SK-N-SH treated with all-trans-retinoic acid at 6 μM for 48 hours (cell line): Measurements from ENCODE around the gene FJX1.

Source experiments
- ATAC-seq: fragments of 200-7000 bp; cut with Tn5 transposase; 3 replicates; pipeline ENCODE4 v1.9.1; 2020; ENCODE audit warnings: mild to moderate bottlenecking, moderate library complexity
- ARNTL ChIP-seq: fragments of 450-650 bp; formaldehyde crosslinking; IDR thresholded peaks from 2 replicates; pipeline ENCODE4 v1.5.0; 2020; ENCODE audit warnings: low read depth, mild to moderate bottlenecking, moderate library complexity, borderline replicate concordance
- BACH2 ChIP-seq: fragments of 250-450 bp; sonication (Bioruptor Pico); IDR thresholded peaks from 2 replicates; pipeline ENCODE4 v1.9.0; 2021; ENCODE audit warnings: mild to moderate bottlenecking, borderline replicate concordance
- CSDC2 ChIP-seq: fragments of 250-450 bp; sonication (Bioruptor Pico); IDR thresholded peaks from 2 replicates; pipeline ENCODE4 v1.5.0; 2020; ENCODE audit warnings: mild to moderate bottlenecking, moderate library complexity
- ESRRG ChIP-seq: fragments of 250-450 bp; sonication (Bioruptor Pico); IDR thresholded peaks from 2 replicates; pipeline ENCODE4 v1.6.1; 2021; ENCODE audit warnings: mild to moderate bottlenecking
- GLIS3 ChIP-seq: fragments of 250-450 bp; sonication (Bioruptor Pico); IDR thresholded peaks from 2 replicates; pipeline ENCODE4 v1.5.0; 2020; ENCODE audit warnings: mild to moderate bottlenecking, moderate library complexity
- ISL1 ChIP-seq: fragments of 250-450 bp; sonication (Bioruptor Pico); IDR thresholded peaks from 2 replicates; pipeline ENCODE4 v2.1.2; 2022; ENCODE audit warnings: mild to moderate bottlenecking, moderate library complexity
- OSR1 ChIP-seq: fragments of 250-450 bp; sonication (Bioruptor Pico); IDR thresholded peaks from 2 replicates; pipeline ENCODE4 v1.8.0; 2022; ENCODE audit warnings: moderate library complexity, mild to moderate bottlenecking, inconsistent platforms
- PPARA ChIP-seq: fragments of 250-450 bp; sonication (Bioruptor Pico); IDR thresholded peaks from 2 replicates; pipeline ENCODE4 v1.5.0; 2020; ENCODE audit warnings: mild to moderate bottlenecking, borderline replicate concordance
- RARB ChIP-seq: fragments of 250-450 bp; sonication (Bioruptor Pico); IDR thresholded peaks from 2 replicates; pipeline ENCODE4 v1.8.0; 2021; ENCODE audit warnings: mild to moderate bottlenecking, moderate library complexity
- SNAI2 ChIP-seq: fragments of 250-450 bp; sonication (Bioruptor Pico); IDR thresholded peaks from 2 replicates; pipeline ENCODE4 v1.5.0; 2020; ENCODE audit warnings: mild to moderate bottlenecking, moderate library complexity
- TCF4 ChIP-seq: fragments of 250-450 bp; sonication (Bioruptor Pico); IDR thresholded peaks from 2 replicates; pipeline ENCODE4 v1.8.0; 2021; ENCODE audit warnings: mild to moderate bottlenecking, moderate library complexity, borderline replicate concordance
- ZC3H10 ChIP-seq: fragments of 250-450 bp; sonication (Bioruptor Pico); IDR thresholded peaks from 2 replicates; pipeline ENCODE4 v1.5.1; 2021; ENCODE audit warnings: mild to moderate bottlenecking, moderate library complexity
- ZFP30 ChIP-seq: fragments of 450-650 bp; formaldehyde crosslinking; IDR thresholded peaks from 2 replicates; pipeline ENCODE4 v1.5.0; 2022; ENCODE audit warnings: mild to moderate bottlenecking, moderate library complexity
- ZNF70 ChIP-seq: fragments of 450-650 bp; formaldehyde crosslinking; IDR thresholded peaks from 2 replicates; pipeline ENCODE4 v1.5.0; 2020; ENCODE audit warnings: mild to moderate bottlenecking, moderate library complexity
- ZNF8 ChIP-seq: fragments of 450-650 bp; formaldehyde crosslinking; IDR thresholded peaks from 2 replicates; pipeline ENCODE4 v1.5.0; 2020; ENCODE audit warnings: mild to moderate bottlenecking, moderate library complexity
- TF ChIP-seq, protein P1 (sequence below): fragments of 250-450 bp; sonication (Bioruptor Pico); IDR thresholded peaks from 2 replicates; pipeline ENCODE4 v1.8.0; 2020; ENCODE audit warnings: mild to moderate bottlenecking, moderate library complexity, borderline replicate concordance
- TF ChIP-seq, protein P2 (sequence below): fragments of 250-450 bp; sonication (Bioruptor Pico); IDR thresholded peaks from 2 replicates; pipeline ENCODE4 v1.5.1; 2020; ENCODE audit warnings: low read depth, mild to moderate bottlenecking, moderate library complexity
- TF ChIP-seq, protein P3 (sequence below): fragments of 250-450 bp; sonication (Bioruptor Pico); IDR thresholded peaks from 2 replicates; pipeline ENCODE4 v1.5.0; 2020; ENCODE audit warnings: mild to moderate bottlenecking, moderate library complexity
- TF ChIP-seq, protein P4 (sequence below): fragments of 250-450 bp; sonication (Bioruptor Pico); IDR thresholded peaks from 2 replicates; pipeline ENCODE4 v1.5.1; 2021; ENCODE audit warnings: mild to moderate bottlenecking, moderate library complexity
- TF ChIP-seq, protein P5 (sequence below): fragments of 250-450 bp; sonication (Bioruptor Pico); IDR thresholded peaks from 2 replicates; pipeline ENCODE4 v1.8.0; 2021; ENCODE audit warnings: low read depth, mild to moderate bottlenecking, moderate library complexity, borderline replicate concordance

FJX1 gene

DNA sequence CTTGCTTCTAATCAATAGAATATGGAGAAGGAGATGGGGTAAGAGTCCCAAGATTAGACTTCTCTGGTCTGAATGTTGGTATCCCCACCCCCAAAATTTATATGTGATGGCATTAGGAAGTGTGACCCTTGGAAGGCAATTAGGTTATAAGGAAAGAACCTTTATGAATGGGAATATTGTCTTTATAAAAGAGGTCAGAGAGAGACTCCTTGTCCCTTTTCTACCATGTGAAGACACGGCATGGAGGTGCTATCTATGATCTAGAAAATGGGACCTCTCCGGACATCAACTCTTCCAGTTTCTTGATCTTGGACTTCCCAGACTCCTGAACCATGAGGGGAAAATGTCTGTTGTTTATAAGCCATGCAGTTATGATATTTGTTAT lies 37.9 kb upstream of the FJX1 start:
- TF ChIP-seq ESRRG (CRISPR knock-in tag) (no peak), ZC3H10 (no peak), SNAI2 (CRISPR knock-in tag) (no peak), ZNF8 (CRISPR knock-in tag) (no peak)
- TF ChIP-seq, protein P1, sequence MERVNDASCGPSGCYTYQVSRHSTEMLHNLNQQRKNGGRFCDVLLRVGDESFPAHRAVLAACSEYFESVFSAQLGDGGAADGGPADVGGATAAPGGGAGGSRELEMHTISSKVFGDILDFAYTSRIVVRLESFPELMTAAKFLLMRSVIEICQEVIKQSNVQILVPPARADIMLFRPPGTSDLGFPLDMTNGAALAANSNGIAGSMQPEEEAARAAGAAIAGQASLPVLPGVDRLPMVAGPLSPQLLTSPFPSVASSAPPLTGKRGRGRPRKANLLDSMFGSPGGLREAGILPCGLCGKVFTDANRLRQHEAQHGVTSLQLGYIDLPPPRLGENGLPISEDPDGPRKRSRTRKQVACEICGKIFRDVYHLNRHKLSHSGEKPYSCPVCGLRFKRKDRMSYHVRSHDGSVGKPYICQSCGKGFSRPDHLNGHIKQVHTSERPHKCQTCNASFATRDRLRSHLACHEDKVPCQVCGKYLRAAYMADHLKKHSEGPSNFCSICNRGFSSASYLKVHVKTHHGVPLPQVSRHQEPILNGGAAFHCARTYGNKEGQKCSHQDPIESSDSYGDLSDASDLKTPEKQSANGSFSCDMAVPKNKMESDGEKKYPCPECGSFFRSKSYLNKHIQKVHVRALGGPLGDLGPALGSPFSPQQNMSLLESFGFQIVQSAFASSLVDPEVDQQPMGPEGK (CRISPR knock-in tag): no peak
- ATAC-seq: no peak

DNA sequence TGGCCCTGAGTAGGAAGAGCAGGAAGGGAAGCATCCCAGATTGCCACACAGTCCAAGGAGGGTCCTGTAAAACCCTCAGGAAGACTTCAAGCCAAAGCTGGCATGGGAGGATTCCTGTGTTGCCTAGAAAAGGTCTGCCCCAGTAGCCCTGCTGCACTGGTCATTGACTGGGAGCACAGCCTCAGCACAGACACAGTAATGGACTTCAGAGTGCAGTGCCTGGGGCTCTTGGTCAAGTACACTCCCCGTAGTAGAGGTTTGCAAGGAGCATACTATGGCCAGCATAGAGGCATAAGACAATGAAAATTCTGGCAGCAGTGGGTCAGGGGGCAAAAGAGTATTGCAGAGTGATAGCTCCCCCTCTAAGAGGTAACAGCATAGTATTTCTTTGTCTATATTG lies 36.2 kb upstream of the FJX1 start:
- TF ChIP-seq ZC3H10 (no peak), ZFP30 (CRISPR knock-in tag) (no peak), ZNF70 (no peak), ARNTL (CRISPR knock-in tag) (no peak), TCF4 (CRISPR knock-in tag) (no peak), CSDC2 (no peak), GLIS3 (CRISPR knock-in tag) (no peak), PPARA (no peak), BACH2 (no peak), RARB (no peak), OSR1 (CRISPR knock-in tag) (no peak), ESRRG (CRISPR knock-in tag) (no peak), SNAI2 (CRISPR knock-in tag) (no peak), ISL1 (CRISPR knock-in tag) (no peak), ZNF8 (CRISPR knock-in tag) (no peak)
- TF ChIP-seq, protein P1 (CRISPR knock-in tag): no peak
- TF ChIP-seq, protein P2, sequence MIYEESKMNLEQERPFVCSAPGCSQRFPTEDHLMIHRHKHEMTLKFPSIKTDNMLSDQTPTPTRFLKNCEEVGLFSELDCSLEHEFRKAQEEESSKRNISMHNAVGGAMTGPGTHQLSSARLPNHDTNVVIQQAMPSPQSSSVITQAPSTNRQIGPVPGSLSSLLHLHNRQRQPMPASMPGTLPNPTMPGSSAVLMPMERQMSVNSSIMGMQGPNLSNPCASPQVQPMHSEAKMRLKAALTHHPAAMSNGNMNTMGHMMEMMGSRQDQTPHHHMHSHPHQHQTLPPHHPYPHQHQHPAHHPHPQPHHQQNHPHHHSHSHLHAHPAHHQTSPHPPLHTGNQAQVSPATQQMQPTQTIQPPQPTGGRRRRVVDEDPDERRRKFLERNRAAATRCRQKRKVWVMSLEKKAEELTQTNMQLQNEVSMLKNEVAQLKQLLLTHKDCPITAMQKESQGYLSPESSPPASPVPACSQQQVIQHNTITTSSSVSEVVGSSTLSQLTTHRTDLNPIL (CRISPR knock-in tag): no peak
- TF ChIP-seq, protein P3, sequence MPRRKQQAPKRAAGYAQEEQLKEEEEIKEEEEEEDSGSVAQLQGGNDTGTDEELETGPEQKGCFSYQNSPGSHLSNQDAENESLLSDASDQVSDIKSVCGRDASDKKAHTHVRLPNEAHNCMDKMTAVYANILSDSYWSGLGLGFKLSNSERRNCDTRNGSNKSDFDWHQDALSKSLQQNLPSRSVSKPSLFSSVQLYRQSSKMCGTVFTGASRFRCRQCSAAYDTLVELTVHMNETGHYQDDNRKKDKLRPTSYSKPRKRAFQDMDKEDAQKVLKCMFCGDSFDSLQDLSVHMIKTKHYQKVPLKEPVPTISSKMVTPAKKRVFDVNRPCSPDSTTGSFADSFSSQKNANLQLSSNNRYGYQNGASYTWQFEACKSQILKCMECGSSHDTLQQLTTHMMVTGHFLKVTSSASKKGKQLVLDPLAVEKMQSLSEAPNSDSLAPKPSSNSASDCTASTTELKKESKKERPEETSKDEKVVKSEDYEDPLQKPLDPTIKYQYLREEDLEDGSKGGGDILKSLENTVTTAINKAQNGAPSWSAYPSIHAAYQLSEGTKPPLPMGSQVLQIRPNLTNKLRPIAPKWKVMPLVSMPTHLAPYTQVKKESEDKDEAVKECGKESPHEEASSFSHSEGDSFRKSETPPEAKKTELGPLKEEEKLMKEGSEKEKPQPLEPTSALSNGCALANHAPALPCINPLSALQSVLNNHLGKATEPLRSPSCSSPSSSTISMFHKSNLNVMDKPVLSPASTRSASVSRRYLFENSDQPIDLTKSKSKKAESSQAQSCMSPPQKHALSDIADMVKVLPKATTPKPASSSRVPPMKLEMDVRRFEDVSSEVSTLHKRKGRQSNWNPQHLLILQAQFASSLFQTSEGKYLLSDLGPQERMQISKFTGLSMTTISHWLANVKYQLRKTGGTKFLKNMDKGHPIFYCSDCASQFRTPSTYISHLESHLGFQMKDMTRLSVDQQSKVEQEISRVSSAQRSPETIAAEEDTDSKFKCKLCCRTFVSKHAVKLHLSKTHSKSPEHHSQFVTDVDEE: no peak
- TF ChIP-seq, protein P4, sequence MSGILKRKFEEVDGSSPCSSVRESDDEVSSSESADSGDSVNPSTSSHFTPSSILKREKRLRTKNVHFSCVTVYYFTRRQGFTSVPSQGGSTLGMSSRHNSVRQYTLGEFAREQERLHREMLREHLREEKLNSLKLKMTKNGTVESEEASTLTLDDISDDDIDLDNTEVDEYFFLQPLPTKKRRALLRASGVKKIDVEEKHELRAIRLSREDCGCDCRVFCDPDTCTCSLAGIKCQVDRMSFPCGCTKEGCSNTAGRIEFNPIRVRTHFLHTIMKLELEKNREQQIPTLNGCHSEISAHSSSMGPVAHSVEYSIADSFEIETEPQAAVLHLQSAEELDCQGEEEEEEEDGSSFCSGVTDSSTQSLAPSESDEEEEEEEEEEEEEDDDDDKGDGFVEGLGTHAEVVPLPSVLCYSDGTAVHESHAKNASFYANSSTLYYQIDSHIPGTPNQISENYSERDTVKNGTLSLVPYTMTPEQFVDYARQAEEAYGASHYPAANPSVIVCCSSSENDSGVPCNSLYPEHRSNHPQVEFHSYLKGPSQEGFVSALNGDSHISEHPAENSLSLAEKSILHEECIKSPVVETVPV (CRISPR knock-in tag): no peak
- TF ChIP-seq, protein P5, sequence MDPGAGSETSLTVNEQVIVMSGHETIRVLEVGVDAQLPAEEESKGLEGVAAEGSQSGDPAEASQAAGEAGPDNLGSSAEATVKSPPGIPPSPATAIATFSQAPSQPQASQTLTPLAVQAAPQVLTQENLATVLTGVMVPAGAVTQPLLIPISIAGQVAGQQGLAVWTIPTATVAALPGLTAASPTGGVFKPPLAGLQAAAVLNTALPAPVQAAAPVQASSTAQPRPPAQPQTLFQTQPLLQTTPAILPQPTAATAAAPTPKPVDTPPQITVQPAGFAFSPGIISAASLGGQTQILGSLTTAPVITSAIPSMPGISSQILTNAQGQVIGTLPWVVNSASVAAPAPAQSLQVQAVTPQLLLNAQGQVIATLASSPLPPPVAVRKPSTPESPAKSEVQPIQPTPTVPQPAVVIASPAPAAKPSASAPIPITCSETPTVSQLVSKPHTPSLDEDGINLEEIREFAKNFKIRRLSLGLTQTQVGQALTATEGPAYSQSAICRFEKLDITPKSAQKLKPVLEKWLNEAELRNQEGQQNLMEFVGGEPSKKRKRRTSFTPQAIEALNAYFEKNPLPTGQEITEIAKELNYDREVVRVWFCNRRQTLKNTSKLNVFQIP (CRISPR knock-in tag): no peak
- ATAC-seq: no peak

DNA sequence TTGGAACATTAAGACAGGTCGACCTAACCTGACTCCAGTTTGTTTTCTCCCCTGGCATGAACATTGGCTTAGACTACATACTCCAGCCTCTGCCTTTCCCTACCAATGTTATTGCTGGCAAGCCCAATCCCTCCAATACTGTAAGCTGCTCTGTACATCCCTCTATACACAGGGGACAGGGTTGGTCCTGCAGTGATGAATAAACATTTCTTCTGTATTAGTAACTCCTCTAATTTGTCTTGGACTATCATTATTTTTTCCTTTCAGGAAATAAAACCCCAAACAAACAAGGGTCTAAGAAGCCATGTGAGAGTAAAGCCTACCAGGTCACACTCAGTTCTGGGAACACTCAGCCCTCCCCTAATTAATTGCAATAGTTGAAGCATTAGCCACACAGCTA lies 35.1 kb upstream of the FJX1 start:
- TF ChIP-seq, protein P1 (CRISPR knock-in tag): no peak
- no peak for ATAC-seq
